NCI-H2196 (cell line): ENCODE measurements around the gene SPANXN5.
"Not testable (repeated sequence)": the region's sequence is repeated elsewhere in the genome, so short reads cannot be mapped to it uniquely, and the experiment has no call there.

ENCODE experiments used
- DNase-seq: peaks from one replicate; lab custom pipeline; 2025; ENCODE audit not compliant: unreplicated experiment; lab: John Stamatoyannopoulos, UW

Gene SPANXN5

GRCh38 chrX:52797327-52797726 is at the start of gene SPANXN5:
Gene SPANXN5, minus strand, starts transcription at chrX:52797427. Its CDS starts 79 bp downstream, at chrX:52797348.
- DNase-seq = not testable (repeated sequence)

GRCh38 chrX:52843619-52844018 is 46.4 kb upstream of the SPANXN5 start:
- DNase-seq = not testable (repeated sequence)

GRCh38 chrX:52839137-52839536 is 41.9 kb upstream of the SPANXN5 start:
- no peak for DNase-seq

GRCh38 chrX:52830551-52830950 is 33.3 kb upstream of the SPANXN5 start:
- no peak for DNase-seq

GRCh38 chrX:52824608-52825007 is 27.4 kb upstream of the SPANXN5 start:
- DNase-seq = no peak

- no peak for DNase-seq
Observed at GRCh38 chrX:52821079-52821760, 24.0 kb upstream of the SPANXN5 start.

- DNase-seq = no peak
Observed at GRCh38 chrX:52819788-52820187, 22.6 kb upstream of the SPANXN5 start.

GRCh38 chrX:52811065-52811625 is 13.9 kb upstream of the SPANXN5 start, which contains the start of gene XAGE5:
Gene XAGE5, plus strand, starts transcription at chrX:52811287. Its CDS starts 1,280 bp downstream, at chrX:52812567.
- DNase-seq = no peak

GRCh38 chrX:52804876-52805275 is 7.6 kb upstream of the SPANXN5 start:
- DNase-seq = not testable (repeated sequence)

GRCh38 chrX:52773504-52773903 is 23.7 kb downstream of the SPANXN5 start:
- DNase-seq = not testable (repeated sequence)

- not testable (repeated sequence) for DNase-seq
Observed at GRCh38 chrX:52765983-52766382, 31.2 kb downstream of the SPANXN5 start.

GRCh38 chrX:52750952-52751351 is 46.3 kb downstream of the SPANXN5 start, which contains the start of gene SSX2B:
Gene SSX2B, plus strand, starts transcription at chrX:52751252. Its CDS starts 1,429 bp downstream, at chrX:52752681.
- DNase-seq = not testable (repeated sequence)
